CD4-positive, alpha-beta memory T cell (primary cell): ENCODE data around the gene PDK2. TPM values are rescaled to one million over a fixed set of nuclear protein-coding genes. Genes with fewer than 3 reads are reported as not detected.

Source experiments
- CTCF ChIA-PET: fragments of 350-600 bp; sonication (Branson Sonifier 250); formaldehyde crosslinking; loops from one replicate; lab custom pipeline; 2021; ENCODE audit warnings: inconsistent platforms; ENCODE audit not compliant: partially characterized antibody; lab: Charles Lee
- POLR2A ChIA-PET: fragments of 350-600 bp; sonication (Branson Sonifier 250); formaldehyde crosslinking; loops from one replicate; lab custom pipeline; 2021; ENCODE audit not compliant: partially characterized antibody; lab: Charles Lee
- DNase-seq, 5 donors: peaks; one replicate each; pipeline versions ENCODE4 v3.0.0 to v3.0.0-alpha.2; 2020 to 2022; ENCODE audit warnings: mixed read lengths in 1 of 5
- H3K27ac ChIP-seq: one replicate; pipeline ENCODE4 v1.7.0; 2013; ENCODE audit warnings: low read depth, low read length
- H3K27me3 ChIP-seq: 2 replicates; pipeline ENCODE4 v1.7.0; 2013; ENCODE audit warnings: mild to moderate bottlenecking, low read length, moderate library complexity; ENCODE audit not compliant: insufficient read depth
- H3K36me3 ChIP-seq: 2 replicates; pipeline ENCODE4 v1.7.0; 2013; ENCODE audit warnings: mild to moderate bottlenecking, low read length, moderate library complexity; ENCODE audit not compliant: insufficient read depth
- H3K4me1 ChIP-seq: 2 replicates; pipeline ENCODE4 v1.7.0; 2013; ENCODE audit warnings: mild to moderate bottlenecking, low read length, moderate library complexity; ENCODE audit not compliant: insufficient read depth
- H3K4me3 ChIP-seq, 2 donors: one replicate each; pipeline ENCODE4 v1.7.0; 2013; ENCODE audit warnings: low read length in 2 of 2, mild to moderate bottlenecking in 1 of 2
- H3K9me3 ChIP-seq, 2 donors: one replicate each; pipeline ENCODE4 v1.7.0; 2013; ENCODE audit warnings: low read length in 2 of 2, control low read depth in 1 of 2; ENCODE audit not compliant: control insufficient read depth in 1 of 2
- H3K27ac Mint-ChIP-seq, 7 donors: one replicate each; pipeline ENCODE4 v1.8.0; 2020 to 2021; ENCODE audit warnings: mixed read lengths in 7 of 7, mild to moderate bottlenecking in 6 of 7, inconsistent platforms in 3 of 7, moderate library complexity in 3 of 7
- H3K27me3 Mint-ChIP-seq, 2 donors: one replicate each; pipeline ENCODE4 v1.8.0; 2020 to 2021; ENCODE audit warnings: mixed read lengths in 2 of 2
- H3K36me3 Mint-ChIP-seq, 2 donors: one replicate each; pipeline ENCODE4 v1.8.0; 2020 to 2021; ENCODE audit warnings: mixed read lengths in 2 of 2, inconsistent platforms in 1 of 2, mild to moderate bottlenecking in 1 of 2
- H3K4me1 Mint-ChIP-seq, 4 donors: one replicate each; pipeline ENCODE4 v1.8.0; 2020 to 2021; ENCODE audit warnings: mixed read lengths in 4 of 4, mild to moderate bottlenecking in 1 of 4
- H3K4me3 Mint-ChIP-seq, 8 donors: one replicate each; pipeline ENCODE4 v1.8.0; 2020 to 2021; ENCODE audit warnings: mixed read lengths in 8 of 8, mild to moderate bottlenecking in 7 of 8, moderate library complexity in 6 of 8, inconsistent platforms in 3 of 8
- H3K9me3 Mint-ChIP-seq, 8 donors: one replicate each; pipeline ENCODE4 v1.8.0; 2020 to 2021; ENCODE audit warnings: mixed read lengths in 8 of 8, mild to moderate bottlenecking in 5 of 8, inconsistent platforms in 3 of 8, moderate library complexity in 1 of 8
- intact Hi-C: fragments of 100-400 bp; cut with micrococcal nuclease; formaldehyde crosslinking; loops from one replicate; pipeline ENCODE4 v1.15.1; 2023
- polyA plus RNA-seq, 2 donors: library from polyadenylated mRNA; unstranded; fragments of 300-500 nt; fragmentation: Illumina TruSeq; gene quantifications; one replicate each; pipeline ENCODE4 v1.2.3, GENCODE V29; 2021
- total RNA-seq, 2 experiments: library from RNA; stranded (reverse); gene quantifications; one replicate each; pipeline ENCODE4 v1.2.3, GENCODE V29; 2021

Gene PDK2
- total and polyA plus RNA-seq, 4 experiments from 2014 or later, result 34.5 to 40.6 (median 37.8) TPM

DNA sequence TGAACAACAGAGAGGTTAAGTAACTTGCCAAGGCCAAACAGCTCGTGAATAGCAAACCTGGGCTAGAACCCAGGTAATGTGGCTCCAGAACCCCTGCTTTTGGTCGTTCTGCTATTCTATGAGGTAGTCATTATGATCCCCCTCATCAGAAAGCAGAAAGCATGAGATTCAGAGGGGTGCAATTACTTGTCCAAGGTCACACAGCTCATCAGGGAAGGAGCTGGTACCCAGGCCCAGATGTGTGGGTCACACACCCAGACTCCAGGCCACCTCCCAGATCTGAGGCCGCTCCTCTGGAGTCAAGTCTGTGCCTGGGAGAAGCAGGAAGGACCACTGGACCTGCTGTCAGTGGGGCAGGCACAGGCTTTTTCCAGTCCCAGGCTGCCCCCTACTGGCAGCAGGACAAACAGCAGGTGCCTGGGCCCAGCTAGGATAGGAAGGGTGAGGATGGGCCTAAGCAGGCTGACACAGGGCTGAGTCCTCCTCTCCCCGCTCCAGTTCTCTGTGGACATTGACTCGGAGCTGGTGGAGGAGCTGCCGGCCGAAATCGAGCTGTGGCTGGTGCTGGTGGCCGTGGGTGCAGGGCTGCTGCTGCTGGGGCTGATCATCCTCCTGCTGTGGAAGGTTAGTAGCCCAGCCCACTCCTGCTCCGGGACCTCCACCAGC lies 7.8 kb upstream of the PDK2 start:
- Mint-ChIP-seq H3K27ac (peak overlapping the region in 1 of 7 donors; percentile 59), H3K36me3 (peaks cover 0 to 5% of the 10 kb centered on the region in 2 donors), H3K4me1 (no peaks in the 10 kb centered on the region), H3K4me3 (no peak overlapping the region), H3K27me3 (peaks cover 0 to 2% of the 10 kb centered on the region in 2 donors), H3K9me3 (peaks cover 0 to 2% (median 0%) of the 10 kb centered on the region in 8 donors)
- Histone ChIP-seq H3K27me3 (no peaks in the 10 kb centered on the region), H3K4me3 (no peak overlapping the region), H3K9me3 (no peaks in the 10 kb centered on the region), H3K4me1 (no peaks in the 10 kb centered on the region), H3K36me3 (no peaks in the 10 kb centered on the region), H3K27ac (no peak overlapping the region)
- DNase-seq, result peak; percentile 67 to 80 (median 71)
- intact Hi-C loops, result no loop called here
- ChIA-PET CTCF (interaction anchor here (0.6 to 2.8 kb wide), 29 partner anchors 9 to 512 kb away, joined by 3 to 174 read pairs (median 5); partner anchors contain the start of gene ITGA3), POLR2A (interaction anchor here (1.0 to 1.5 kb wide), 5 partner anchors 8 to 60 kb away, joined by 3 to 5 read pairs (median 4); partner anchors contain the start of genes ITGA3 and PDK2)

DNA sequence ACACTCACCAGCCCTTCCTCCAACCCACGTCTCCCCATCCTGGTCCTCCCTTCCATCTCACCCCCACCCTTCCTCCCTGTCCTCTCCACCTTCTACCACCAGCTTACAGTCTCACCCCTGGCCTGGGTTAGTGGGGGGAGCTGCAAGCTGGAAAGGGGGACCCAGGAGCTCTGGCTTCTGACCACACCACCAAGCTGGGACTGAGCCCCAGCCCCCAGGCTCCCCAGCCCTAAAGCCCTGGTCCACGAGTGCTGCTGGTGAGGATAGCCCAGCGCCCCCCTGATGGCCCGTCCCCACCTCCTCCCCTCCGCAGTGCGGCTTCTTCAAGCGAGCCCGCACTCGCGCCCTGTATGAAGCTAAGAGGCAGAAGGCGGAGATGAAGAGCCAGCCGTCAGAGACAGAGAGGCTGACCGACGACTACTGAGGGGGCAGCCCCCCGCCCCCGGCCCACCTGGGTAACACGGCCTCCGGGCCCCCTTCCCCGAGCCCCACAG lies 7.2 kb upstream of the PDK2 start:
- no peaks in the 10 kb centered on the region for H3K27me3 ChIP-seq
- H3K27me3 Mint-ChIP-seq, result peaks cover 0 to 2% of the 10 kb centered on the region in 2 donors
- POLR2A ChIA-PET, result interaction anchor here (1.0 to 1.5 kb wide), 5 partner anchors 8 to 61 kb away, joined by 3 to 5 read pairs (median 4); partner anchors contain the start of genes ITGA3 and PDK2

DNA sequence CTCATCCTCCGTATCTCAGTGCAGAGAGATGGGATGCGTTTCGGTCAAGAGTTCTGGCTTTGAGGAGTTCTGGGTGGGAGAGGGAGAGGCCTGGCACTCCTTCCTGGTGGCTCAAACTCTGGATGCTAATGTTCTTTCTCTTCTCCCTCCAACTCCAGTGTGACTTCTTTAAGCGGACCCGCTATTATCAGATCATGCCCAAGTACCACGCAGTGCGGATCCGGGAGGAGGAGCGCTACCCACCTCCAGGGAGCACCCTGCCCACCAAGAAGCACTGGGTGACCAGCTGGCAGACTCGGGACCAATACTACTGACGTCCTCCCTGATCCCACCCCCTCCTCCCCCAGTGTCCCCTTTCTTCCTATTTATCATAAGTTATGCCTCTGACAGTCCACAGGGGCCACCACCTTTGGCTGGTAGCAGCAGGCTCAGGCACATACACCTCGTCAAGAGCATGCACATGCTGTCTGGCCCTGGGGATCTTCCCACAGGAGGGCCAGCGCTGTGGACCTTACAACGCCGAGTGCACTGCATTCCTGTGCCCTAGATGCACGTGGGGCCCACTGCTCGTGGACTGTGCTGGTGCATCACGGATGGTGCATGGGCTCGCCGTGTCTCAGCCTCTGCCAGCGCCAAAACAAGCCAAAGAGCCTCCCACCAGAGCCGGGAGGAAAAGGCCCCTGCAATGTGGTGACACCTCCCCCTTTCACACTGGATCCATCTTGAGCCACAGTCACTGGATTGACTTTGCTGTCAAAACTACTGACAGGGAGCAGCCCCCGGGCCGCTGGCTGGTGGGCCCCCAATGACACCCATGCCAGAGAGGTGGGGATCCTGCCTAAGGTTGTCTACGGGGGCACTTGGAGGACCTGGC lies 6.0 kb upstream of the PDK2 start:
- Histone ChIP-seq H3K4me3 (no peak overlapping the region), H3K36me3 (no peaks in the 10 kb centered on the region), H3K9me3 (no peaks in the 10 kb centered on the region), H3K27me3 (no peaks in the 10 kb centered on the region), H3K27ac (no peak overlapping the region), H3K4me1 (peaks cover 5% of the 10 kb centered on the region)
- Mint-ChIP-seq H3K36me3 (peaks cover 0 to 5% of the 10 kb centered on the region in 2 donors), H3K4me1 (peaks cover 0 to 5% (median 2%) of the 10 kb centered on the region in 4 donors), H3K27me3 (peaks cover 0 to 2% of the 10 kb centered on the region in 2 donors), H3K27ac (no peak overlapping the region), H3K9me3 (peaks cover 0 to 2% (median 0%) of the 10 kb centered on the region in 8 donors), H3K4me3 (no peak overlapping the region)
- ChIA-PET CTCF (interaction anchor here (2.4 kb wide), 1 partner anchor 15 kb away, joined by 6 read pairs; no protein-coding TSS in a partner anchor), POLR2A (no interaction called here)
- DNase-seq, result peak in 1 of 5 donors; percentile 13
- intact Hi-C loops, result no loop called here

More for the DNA sequence above, 7.2 kb upstream of the PDK2 start:
- peak in 1 of 5 donors; percentile 16 for DNase-seq
- Histone ChIP-seq H3K27ac (no peak overlapping the region), H3K4me1 (no peaks in the 10 kb centered on the region), H3K9me3 (no peaks in the 10 kb centered on the region), H3K36me3 (no peaks in the 10 kb centered on the region), H3K4me3 (no peak overlapping the region)
- Mint-ChIP-seq H3K4me3 (no peak overlapping the region), H3K9me3 (peaks cover 0 to 2% (median 0%) of the 10 kb centered on the region in 8 donors), H3K36me3 (peaks cover 0 to 5% of the 10 kb centered on the region in 2 donors), H3K4me1 (no peaks in the 10 kb centered on the region), H3K27ac (no peak overlapping the region)
- CTCF ChIA-PET, result interaction anchor here (0.9 to 2.8 kb wide), 27 partner anchors 9 to 513 kb away, joined by 3 to 174 read pairs (median 5); partner anchors contain the start of gene ITGA3
- intact Hi-C loops, result no loop called here

DNA sequence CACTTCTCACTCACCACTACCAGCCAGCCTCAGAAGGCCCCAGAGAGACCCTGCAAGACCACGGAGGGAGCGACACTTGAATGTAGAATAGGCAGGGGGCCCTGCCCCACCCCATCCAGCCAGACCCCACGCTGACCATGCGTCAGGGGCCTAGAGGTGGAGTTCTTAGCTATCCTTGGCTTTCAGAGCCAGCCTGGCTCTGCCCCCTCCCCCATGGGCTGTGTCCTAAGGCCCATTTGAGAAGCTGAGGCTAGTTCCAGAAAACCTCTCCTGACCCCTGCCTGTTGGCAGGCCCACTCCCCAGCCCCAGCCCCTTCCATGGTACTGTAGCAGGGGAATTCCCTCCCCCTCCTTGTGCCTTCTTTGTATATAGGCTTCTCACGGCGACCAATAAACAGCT lies 5.1 kb upstream of the PDK2 start:
- Histone ChIP-seq H3K36me3 (no peaks in the 10 kb centered on the region), H3K9me3 (no peaks in the 10 kb centered on the region), H3K4me3 (no peak overlapping the region), H3K4me1 (peaks cover 6% of the 10 kb centered on the region), H3K27ac (no peak overlapping the region), H3K27me3 (no peaks in the 10 kb centered on the region)
- no peak overlapping the region for H3K27ac Mint-ChIP-seq
- peaks cover 0 to 2% (median 0%) of the 10 kb centered on the region in 8 donors for H3K9me3 Mint-ChIP-seq
- peaks cover 0 to 2% of the 10 kb centered on the region in 2 donors for H3K27me3 Mint-ChIP-seq
- DNase-seq, result peak in 1 of 5 donors; percentile 1
- intact Hi-C loops, result loop anchor here (10.0 kb wide), 2 partner anchors 235 to 305 kb away; partner anchors contain the start of gene KAT7
- no peak overlapping the region for H3K4me3 Mint-ChIP-seq
- CTCF ChIA-PET, result interaction anchor here (5.5 kb wide), 1 partner anchor 60 kb away, joined by 101 read pairs; no protein-coding TSS in a partner anchor
- POLR2A ChIA-PET, result no interaction called here
- peaks cover under 1 to 12% (median 4%) of the 10 kb centered on the region in 4 donors for H3K4me1 Mint-ChIP-seq
- H3K36me3 Mint-ChIP-seq, result peaks cover 5 to 8% of the 10 kb centered on the region in 2 donors

DNA sequence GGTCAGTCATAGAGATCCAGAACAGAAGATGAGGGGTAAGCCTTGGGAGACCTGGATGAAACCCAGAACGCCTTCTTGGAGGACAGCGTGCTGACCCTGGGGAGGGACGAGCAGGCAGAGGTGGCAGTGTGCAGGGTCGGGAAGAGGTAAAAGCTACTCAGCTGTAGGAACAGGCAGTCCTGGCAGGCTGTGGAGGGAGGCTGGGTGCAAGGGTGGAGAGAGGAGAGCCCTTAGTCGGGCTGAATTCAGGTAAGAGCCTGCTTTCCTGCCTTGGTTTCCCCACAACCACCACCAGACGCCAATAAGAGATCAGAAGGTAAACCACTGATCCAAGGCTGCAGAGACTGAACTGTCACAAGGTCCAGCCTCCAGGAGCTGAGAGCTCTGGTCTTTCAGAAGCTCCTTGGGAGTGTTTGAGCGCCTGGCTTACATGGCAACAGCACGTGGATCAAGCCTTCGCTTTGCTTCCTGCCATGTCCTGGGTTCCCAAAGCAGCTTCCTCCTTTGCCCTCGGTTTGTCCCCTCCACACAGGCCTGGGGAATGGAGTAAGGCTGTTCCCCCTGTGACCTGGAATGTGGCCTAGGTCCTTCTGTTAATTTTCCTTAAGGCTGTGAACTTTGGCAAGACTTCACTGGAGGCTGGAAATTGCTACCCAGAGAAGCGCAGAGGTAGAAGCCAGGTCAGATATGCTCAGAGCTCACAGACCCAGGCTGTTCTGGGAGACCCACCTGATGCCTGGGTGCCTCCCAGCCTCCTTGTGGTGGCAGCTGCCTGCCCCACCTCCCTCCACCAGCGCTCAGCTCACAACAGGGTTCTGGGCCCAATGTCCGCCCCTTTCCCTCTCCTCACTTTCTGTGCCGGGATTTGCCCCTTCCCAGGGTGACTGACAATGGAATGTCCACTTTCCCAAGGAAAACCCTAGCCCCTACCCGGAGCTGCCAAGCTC lies 3.9 kb upstream of the PDK2 start:
- CTCF ChIA-PET, result interaction anchor here (0.6 to 5.5 kb wide), 6 partner anchors 26 to 492 kb away, joined by 3 to 101 read pairs (median 5); partner anchors contain the start of gene ITGA3
- peak in 1 of 5 donors; percentile 11 for DNase-seq
- intact Hi-C loops, result loop anchor here (10.0 kb wide), 2 partner anchors 236 to 306 kb away; partner anchors contain the start of gene KAT7

DNA sequence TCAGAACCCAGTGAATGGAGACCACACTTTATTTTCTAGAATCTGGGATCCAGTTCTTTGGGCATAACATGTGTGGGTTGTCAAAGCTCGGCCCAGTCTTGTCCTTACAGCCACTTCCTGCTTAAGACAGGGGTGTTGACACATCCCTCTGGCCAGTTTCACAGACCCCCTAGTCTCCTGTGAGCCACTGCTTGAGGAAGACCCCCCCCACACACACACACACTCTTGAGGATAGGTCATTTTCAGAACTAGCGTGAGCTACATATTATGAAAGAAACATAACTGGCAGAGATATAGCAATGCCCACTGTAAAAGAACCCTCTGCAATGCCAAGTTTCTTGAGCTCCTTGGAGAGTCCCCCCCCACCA lies 3.2 kb upstream of the PDK2 start:
- no peak for DNase-seq
- Histone ChIP-seq H3K27ac (no peak overlapping the region), H3K4me3 (no peak overlapping the region), H3K4me1 (peaks cover 20% of the 10 kb centered on the region), H3K27me3 (no peaks in the 10 kb centered on the region), H3K36me3 (no peaks in the 10 kb centered on the region), H3K9me3 (no peaks in the 10 kb centered on the region)
- POLR2A ChIA-PET, result interaction anchor here (4.8 kb wide), 1 partner anchor 36 kb away, joined by 38 read pairs; the partner anchor contains the start of gene ITGA3
- intact Hi-C loops, result loop anchor here (10.0 kb wide), 2 partner anchors 237 to 307 kb away; partner anchors contain the start of gene KAT7
- Mint-ChIP-seq H3K27ac (no peak overlapping the region), H3K4me3 (no peak overlapping the region), H3K36me3 (peaks cover 5 to 15% of the 10 kb centered on the region in 2 donors), H3K9me3 (peaks cover 0 to 2% (median 0%) of the 10 kb centered on the region in 8 donors), H3K4me1 (peaks cover 11 to 26% (median 15%) of the 10 kb centered on the region in 4 donors), H3K27me3 (peaks cover 0 to 2% of the 10 kb centered on the region in 2 donors)
- CTCF ChIA-PET, result interaction anchor here (0.6 to 5.5 kb wide), 10 partner anchors 25 to 492 kb away, joined by 3 to 101 read pairs (median 6); partner anchors contain the start of gene ITGA3

More for the DNA sequence above, 3.9 kb upstream of the PDK2 start:
- Histone ChIP-seq H3K4me1 (peaks cover 13% of the 10 kb centered on the region), H3K4me3 (no peak overlapping the region), H3K27ac (no peak overlapping the region), H3K36me3 (no peaks in the 10 kb centered on the region), H3K9me3 (no peaks in the 10 kb centered on the region), H3K27me3 (no peaks in the 10 kb centered on the region)
- Mint-ChIP-seq H3K27me3 (peaks cover 0 to 2% of the 10 kb centered on the region in 2 donors), H3K9me3 (peaks cover 0 to 2% (median 0%) of the 10 kb centered on the region in 8 donors), H3K4me1 (peaks cover 8 to 24% (median 12%) of the 10 kb centered on the region in 4 donors), H3K4me3 (no peak overlapping the region), H3K36me3 (peaks cover 5 to 15% of the 10 kb centered on the region in 2 donors), H3K27ac (no peak overlapping the region)
- POLR2A ChIA-PET, result no interaction called here
